ENCODE data around the gene KIF18A. TPM values are rescaled to one million over a fixed set of nuclear protein-coding genes. Genes with fewer than 3 reads are reported as not detected.

KIF18A gene
- total and polyA plus RNA-seq, 9 of the 15 experiments (the other 6 are each of a cell fraction or from before 2014, with no cell fraction given), result 15.1 to 36.1 (median 24.3) TPM

- TF ChIP-seq ZNF740 (CRISPR knock-in tag; IDR thresholded peaks at IDR 0.05) (no peak), ZNF740 (tag; IDR thresholded peaks at IDR 0.05) (no peak), ZNF12 (CRISPR knock-in tag; IDR thresholded peaks at IDR 0.05) (no peak), RBM17 (IDR thresholded peaks at IDR 0.05; ENCODE audit: borderline replicate concordance, low read depth, low read length) (no peak), HMG20B (CRISPR knock-in tag; IDR thresholded peaks at IDR 0.05) (no peak), TARDBP (IDR thresholded peaks at IDR 0.05) (no peak), ZNF444 (CRISPR knock-in tag; IDR thresholded peaks at IDR 0.05) (no peak), E2F6 (IDR thresholded peaks at IDR 0.05; ENCODE audit: borderline replicate concordance in 1 of 2, extremely low read depth in 1 of 2, insufficient read depth in 1 of 2, insufficient read length in 1 of 2, low read depth in 1 of 2, low read length in 1 of 2, poor library complexity in 1 of 2, severe bottlenecking in 1 of 2) (peak; percentile 40 to 54), MCM5 (IDR thresholded peaks at IDR 0.05; ENCODE audit: low read depth) (no peak), ZNF282 (CRISPR knock-in tag; IDR thresholded peaks at IDR 0.05) (no peak), ARID1B (IDR thresholded peaks at IDR 0.05) (peak; percentile 41; the same call in 1 of the 2 replicates), GATAD2B (IDR thresholded peaks at IDR 0.05; ENCODE audit: borderline replicate concordance) (no peak), ETV6 (IDR thresholded peaks at IDR 0.05; ENCODE audit: borderline replicate concordance in 1 of 2, low read depth in 2 of 2, low read length in 1 of 2) (no peak), ETV6 (CRISPR knock-in tag; IDR thresholded peaks at IDR 0.05; ENCODE audit: borderline replicate concordance) (no peak), ZNF77 (CRISPR knock-in tag; IDR thresholded peaks at IDR 0.05) (no peak), SRSF3 (IDR thresholded peaks at IDR 0.05; ENCODE audit: insufficient read depth, low read length) (no peak), POU5F1 (IDR thresholded peaks at IDR 0.05; ENCODE audit: borderline replicate concordance, low read depth, low read length, partially characterized antibody) (no peak), RUNX1 (IDR thresholded peaks at IDR 0.05; ENCODE audit: low read depth) (no peak), ZNF316 (IDR thresholded peaks at IDR 0.05) (0 out of 2 replicates have a peak, but pooled peaks have one; percentile 12), NRF1 (conservative IDR thresholded peaks at IDR 0.05 in 1 of 2, IDR thresholded peaks at IDR 0.05 in 1 of 2) (peak; percentile 96 to 97), JUNB (CRISPR knock-in tag; conservative IDR thresholded peaks at IDR 0.05) (no peak), RB1 (IDR thresholded peaks at IDR 0.05; ENCODE audit: low read depth) (peak; percentile 98; the same call in 1 of the 2 replicates), DLX4 (CRISPR knock-in tag; IDR thresholded peaks at IDR 0.05) (no peak)
- TF ChIP-seq, protein P1, sequence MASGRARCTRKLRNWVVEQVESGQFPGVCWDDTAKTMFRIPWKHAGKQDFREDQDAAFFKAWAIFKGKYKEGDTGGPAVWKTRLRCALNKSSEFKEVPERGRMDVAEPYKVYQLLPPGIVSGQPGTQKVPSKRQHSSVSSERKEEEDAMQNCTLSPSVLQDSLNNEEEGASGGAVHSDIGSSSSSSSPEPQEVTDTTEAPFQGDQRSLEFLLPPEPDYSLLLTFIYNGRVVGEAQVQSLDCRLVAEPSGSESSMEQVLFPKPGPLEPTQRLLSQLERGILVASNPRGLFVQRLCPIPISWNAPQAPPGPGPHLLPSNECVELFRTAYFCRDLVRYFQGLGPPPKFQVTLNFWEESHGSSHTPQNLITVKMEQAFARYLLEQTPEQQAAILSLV (tag; IDR thresholded peaks at IDR 0.05), result no peak
- TF ChIP-seq, protein P2, sequence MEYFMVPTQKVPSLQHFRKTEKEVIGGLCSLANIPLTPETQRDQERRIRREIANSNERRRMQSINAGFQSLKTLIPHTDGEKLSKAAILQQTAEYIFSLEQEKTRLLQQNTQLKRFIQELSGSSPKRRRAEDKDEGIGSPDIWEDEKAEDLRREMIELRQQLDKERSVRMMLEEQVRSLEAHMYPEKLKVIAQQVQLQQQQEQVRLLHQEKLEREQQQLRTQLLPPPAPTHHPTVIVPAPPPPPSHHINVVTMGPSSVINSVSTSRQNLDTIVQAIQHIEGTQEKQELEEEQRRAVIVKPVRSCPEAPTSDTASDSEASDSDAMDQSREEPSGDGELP (CRISPR knock-in tag; IDR thresholded peaks at IDR 0.05; ENCODE audit: borderline replicate concordance), result peak; percentile 89; the same call in 1 of the 2 replicates
Measured at GRCh38 chr11:28107750-28108618, at the start of gene KIF18A, which contains the start of gene METTL15 (continued).

Measured in K562 (cell line).